ENCODE results near the gene EXOC6.

DNA sequence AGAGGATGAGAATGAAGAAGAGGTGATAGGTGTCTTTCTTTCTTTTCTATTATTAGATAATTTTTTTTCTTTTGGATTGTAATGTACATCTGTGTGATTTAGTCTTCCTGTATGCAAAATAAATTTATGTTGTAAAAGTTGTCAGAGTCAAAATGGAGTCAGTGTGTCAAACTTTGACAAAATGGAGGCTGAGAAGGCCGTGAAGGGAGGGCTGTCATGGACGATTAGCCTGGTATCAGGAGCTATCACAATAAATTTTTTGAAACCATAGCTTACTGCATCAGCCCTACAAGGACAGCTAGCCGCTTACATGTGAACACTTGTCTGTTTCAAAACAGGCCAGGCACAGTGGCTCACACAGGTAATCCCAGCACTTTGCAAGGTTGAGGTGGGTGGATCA is 67.6 kb downstream of the EXOC6 start:
- TF ChIP-seq, protein P1, sequence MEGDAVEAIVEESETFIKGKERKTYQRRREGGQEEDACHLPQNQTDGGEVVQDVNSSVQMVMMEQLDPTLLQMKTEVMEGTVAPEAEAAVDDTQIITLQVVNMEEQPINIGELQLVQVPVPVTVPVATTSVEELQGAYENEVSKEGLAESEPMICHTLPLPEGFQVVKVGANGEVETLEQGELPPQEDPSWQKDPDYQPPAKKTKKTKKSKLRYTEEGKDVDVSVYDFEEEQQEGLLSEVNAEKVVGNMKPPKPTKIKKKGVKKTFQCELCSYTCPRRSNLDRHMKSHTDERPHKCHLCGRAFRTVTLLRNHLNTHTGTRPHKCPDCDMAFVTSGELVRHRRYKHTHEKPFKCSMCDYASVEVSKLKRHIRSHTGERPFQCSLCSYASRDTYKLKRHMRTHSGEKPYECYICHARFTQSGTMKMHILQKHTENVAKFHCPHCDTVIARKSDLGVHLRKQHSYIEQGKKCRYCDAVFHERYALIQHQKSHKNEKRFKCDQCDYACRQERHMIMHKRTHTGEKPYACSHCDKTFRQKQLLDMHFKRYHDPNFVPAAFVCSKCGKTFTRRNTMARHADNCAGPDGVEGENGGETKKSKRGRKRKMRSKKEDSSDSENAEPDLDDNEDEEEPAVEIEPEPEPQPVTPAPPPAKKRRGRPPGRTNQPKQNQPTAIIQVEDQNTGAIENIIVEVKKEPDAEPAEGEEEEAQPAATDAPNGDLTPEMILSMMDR (IDR thresholded peaks at IDR 0.05): no peak
- no peak for TF ChIP-seq EZH2phosphoT487 (IDR thresholded peaks at IDR 0.05)
